B cell (primary cell): ENCODE measurements around the gene SFMBT2. TPM values are rescaled to one million over a fixed set of nuclear protein-coding genes. Genes with fewer than 3 reads are reported as not detected.

Experiments
- ATAC-seq: fragments of 200-7000 bp; cut with Tn5 transposase; one replicate; pipeline ENCODE4 v1.10.0; 2021; ENCODE audit warnings: low read depth, mild to moderate bottlenecking, moderate number of reproducible peaks, moderate library complexity
- CTCF ChIA-PET: fragments of 350-600 bp; sonication (Branson Sonifier 250); formaldehyde crosslinking; loops from one replicate; lab custom pipeline; 2021; ENCODE audit warnings: antibody characterized with exemption, inconsistent platforms; lab: Charles Lee
- POLR2A ChIA-PET: fragments of 350-600 bp; sonication (Branson Sonifier 250); formaldehyde crosslinking; loops from one replicate; lab custom pipeline; 2021; ENCODE audit warnings: antibody characterized with exemption; lab: Charles Lee
- DNase-seq: peaks from one replicate; pipeline ENCODE4 v3.0.0; 2013
- H2AFZ ChIP-seq: 2 replicates; pipeline ENCODE4 v1.6.1; 2012; ENCODE audit warnings: mild to moderate bottlenecking, low read depth, low read length; ENCODE audit not compliant: insufficient read depth, poor library complexity, severe bottlenecking
- H3K27ac ChIP-seq, 2 donors: 1 replicate in 1 of 2; 2 replicates in 1 of 2; pipeline ENCODE4 v1.5.1; 2012 to 2013; ENCODE audit warnings: low read length in 2 of 2, mild to moderate bottlenecking in 2 of 2, moderate library complexity in 1 of 2
- H3K27me3 ChIP-seq, 4 experiments: fragments of 200-600 bp in 1 of 4; sonication (generic) in 1 of 4; replicated peaks in 1 of 4; 1 replicate in 2 of 4; 2 replicates in 2 of 4; pipeline versions ENCODE4 v1.6.1 to v1.7.0; 2013 to 2016; ENCODE audit warnings: low read length in 3 of 4, mild to moderate bottlenecking in 2 of 4, mixed read lengths in 1 of 4, moderate library complexity in 1 of 4; ENCODE audit not compliant: insufficient read depth in 4 of 4, control insufficient read depth in 3 of 4; ENCODE audit errors: control extremely low read depth in 1 of 4
- H3K36me3 ChIP-seq, 2 experiments: replicated peaks in 1 of 2; 1 replicate in 1 of 2; 2 replicates in 1 of 2; pipeline versions ENCODE4 v1.6.1 to v1.7.1; 2013; ENCODE audit warnings: low read length in 1 of 2; ENCODE audit not compliant: insufficient read depth in 2 of 2, control insufficient read depth in 1 of 2; ENCODE audit errors: control extremely low read depth in 1 of 2, extremely low read depth in 1 of 2
- H3K4me1 ChIP-seq, 2 donors: fragments of 200-600 bp in 1 of 2; sonication (generic) in 1 of 2; 1 replicate in 1 of 2; 2 replicates in 1 of 2; pipeline versions ENCODE4 v1.5.1 to v1.6.1; 2013 to 2017; ENCODE audit warnings: low read length in 2 of 2; ENCODE audit not compliant: control insufficient read depth in 2 of 2, insufficient read depth in 2 of 2
- H3K4me2 ChIP-seq: replicated peaks from 2 replicates; pipeline ENCODE3; 2012; ENCODE audit warnings: mild to moderate bottlenecking, low read depth, low read length; ENCODE audit not compliant: poor library complexity, severe bottlenecking
- H3K4me3 ChIP-seq, 5 experiments: fragments of 200-600 bp in 1 of 5; sonication (generic) in 1 of 5; 1 replicate in 3 of 5; 2 replicates in 2 of 5; pipeline versions ENCODE4 v1.5.1 to v1.7.0; 2011 to 2016; ENCODE audit warnings: low read length in 4 of 5, mild to moderate bottlenecking in 4 of 5, low read depth in 2 of 5, control low read depth in 1 of 5, moderate library complexity in 1 of 5; ENCODE audit not compliant: insufficient read depth in 1 of 5; ENCODE audit errors: control extremely low read depth in 1 of 5, extremely low read depth in 1 of 5
- H3K79me2 ChIP-seq: fragments of 200-600 bp; sonication (generic); one replicate; pipeline ENCODE4 v1.6.0; 2016; ENCODE audit warnings: low read length; ENCODE audit not compliant: control insufficient read depth, insufficient read depth
- H3K9ac ChIP-seq: fragments of 200-600 bp; sonication (generic); 2 replicates; pipeline ENCODE4 v1.6.1; 2017; ENCODE audit warnings: mild to moderate bottlenecking, low read length, moderate library complexity
- H3K9me3 ChIP-seq, 3 donors: one replicate each; pipeline versions ENCODE4 v1.6.1 to v1.7.1; 2013; ENCODE audit warnings: low read length in 2 of 3; ENCODE audit not compliant: control insufficient read depth in 2 of 3, insufficient read depth in 1 of 3; ENCODE audit errors: control extremely low read depth in 1 of 3
- H4K20me1 ChIP-seq: 2 replicates; pipeline ENCODE4 v1.6.0; 2012; ENCODE audit warnings: mild to moderate bottlenecking, low read length; ENCODE audit not compliant: insufficient read depth, control insufficient read depth, poor library complexity, severe bottlenecking
- H3K27ac Mint-ChIP-seq: one replicate; pipeline ENCODE4 v1.8.0; 2021; ENCODE audit warnings: mixed read lengths
- H3K27me3 Mint-ChIP-seq: one replicate; pipeline ENCODE4 v1.8.0; 2021; ENCODE audit warnings: mixed read lengths
- H3K4me1 Mint-ChIP-seq: one replicate; pipeline ENCODE4 v1.8.0; 2021; ENCODE audit warnings: mixed read lengths
- H3K4me3 Mint-ChIP-seq: one replicate; pipeline ENCODE4 v1.8.0; 2021; ENCODE audit warnings: mixed read lengths
- H3K9me3 Mint-ChIP-seq: one replicate; pipeline ENCODE4 v1.8.0; 2022; ENCODE audit warnings: mixed read lengths; ENCODE audit not compliant: insufficient read depth
- EZH2 ChIP-seq: IDR thresholded peaks from 2 replicates; pipeline ENCODE4 v1.6.1; 2012; ENCODE audit warnings: borderline replicate concordance, low read depth, mild to moderate bottlenecking, moderate library complexity, low read length; ENCODE audit not compliant: insufficient read depth, poor library complexity, severe bottlenecking
- WGBS: methylation state at CpG from one replicate; pipeline ENCODE4 v1.1.5; 2013; ENCODE audit warnings: missing lambda C conversion rate; ENCODE audit not compliant: insufficient coverage; 5-methylcytosine and 5-hydroxymethylcytosine counted together
- intact Hi-C: fragments of 100-400 bp; cut with micrococcal nuclease; formaldehyde crosslinking; loops from one replicate; pipeline ENCODE4 v1.10.0; 2022
- polyA plus RNA-seq: library from polyadenylated mRNA; depleted of rRNA; stranded (reverse); fragments of >200 nt; gene quantifications from 2 replicates; pipeline ENCODE4 v1.2.3, GENCODE V29; 2012
- total RNA-seq, 2 donors: library from RNA; stranded (reverse); fragments of 120-200 nt in 1 of 2; gene quantifications; 1 replicate in 1 of 2; 2 replicates in 1 of 2; pipeline versions ENCODE4 v1.2.3 to v1.2.4, GENCODE V29; 2013 to 2022
- TF ChIP-seq, protein P1 (sequence below): fragments of 200-600 bp; IDR thresholded peaks from one replicate; pipeline ENCODE4 v1.8.0; 2022; ENCODE audit warnings: antibody characterized with exemption, mild to moderate bottlenecking

SFMBT2 gene
- total and polyA plus RNA-seq, 2 donors (not counting 1 experiment from before 2014, with no cell fraction given) = 2.3 to 24.0 TPM

DNA sequence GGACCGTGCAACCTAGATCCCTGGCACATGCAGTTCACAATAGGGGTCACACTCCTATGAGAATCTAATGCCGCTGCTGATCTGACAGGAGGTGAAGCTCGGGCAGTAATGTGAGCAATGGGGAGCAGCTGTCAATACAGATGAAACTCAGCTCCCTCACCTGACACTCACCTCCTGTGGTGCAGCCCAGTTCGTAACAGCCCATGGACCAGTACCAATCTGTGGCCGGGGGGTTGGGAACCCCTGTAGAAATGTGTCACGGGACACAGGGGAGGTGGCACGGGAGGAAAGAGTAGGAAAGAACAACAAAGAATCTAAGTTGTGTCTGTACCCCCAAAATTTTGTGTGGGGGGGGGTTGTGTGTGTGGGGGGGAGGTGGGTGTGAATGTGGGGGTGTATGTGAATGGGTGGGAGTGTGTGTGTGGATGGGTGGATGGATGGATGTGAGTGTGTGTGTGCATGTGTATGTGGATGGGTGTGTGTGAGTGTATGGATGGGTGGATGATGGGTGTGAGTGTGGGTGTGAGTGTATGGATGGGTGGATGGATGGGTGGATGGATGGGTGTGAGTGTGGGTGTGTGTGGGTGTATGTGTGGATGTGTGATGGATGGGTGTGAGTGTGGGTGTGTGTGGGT lies 33.1 kb downstream of the SFMBT2 start:
- H3K4me1 ChIP-seq = peaks cover 5 to 6% of the 10 kb centered on the region in 2 donors
- peaks cover 0 to 16% (median 15%) of the 10 kb centered on the region in 3 donors for H3K9me3 ChIP-seq
- no peak overlapping the region for H3K4me3 ChIP-seq
- ATAC-seq (no peak), DNase-seq (no peak)
- no peak overlapping the region for H3K9ac ChIP-seq
- Mint-ChIP-seq H3K27me3 (no peaks in the 10 kb centered on the region), H3K9me3 (peaks cover 9% of the 10 kb centered on the region), H3K4me1 (peaks cover 21% of the 10 kb centered on the region), H3K27ac (no peak overlapping the region), H3K4me3 (no peak overlapping the region)
- intact Hi-C loops = no loop called here
- peaks cover 13% of the 10 kb centered on the region for H3K79me2 ChIP-seq
- ChIA-PET CTCF (no interaction called here), POLR2A (no interaction called here)
- 100% methylated on average over 6 of the region's 7 CpGs for WGBS
- H3K27ac ChIP-seq = no peak overlapping the region
- H4K20me1 ChIP-seq = no peaks in the 10 kb centered on the region
- H3K27me3 ChIP-seq = no peaks in the 10 kb centered on the region
- TF ChIP-seq, protein P1, sequence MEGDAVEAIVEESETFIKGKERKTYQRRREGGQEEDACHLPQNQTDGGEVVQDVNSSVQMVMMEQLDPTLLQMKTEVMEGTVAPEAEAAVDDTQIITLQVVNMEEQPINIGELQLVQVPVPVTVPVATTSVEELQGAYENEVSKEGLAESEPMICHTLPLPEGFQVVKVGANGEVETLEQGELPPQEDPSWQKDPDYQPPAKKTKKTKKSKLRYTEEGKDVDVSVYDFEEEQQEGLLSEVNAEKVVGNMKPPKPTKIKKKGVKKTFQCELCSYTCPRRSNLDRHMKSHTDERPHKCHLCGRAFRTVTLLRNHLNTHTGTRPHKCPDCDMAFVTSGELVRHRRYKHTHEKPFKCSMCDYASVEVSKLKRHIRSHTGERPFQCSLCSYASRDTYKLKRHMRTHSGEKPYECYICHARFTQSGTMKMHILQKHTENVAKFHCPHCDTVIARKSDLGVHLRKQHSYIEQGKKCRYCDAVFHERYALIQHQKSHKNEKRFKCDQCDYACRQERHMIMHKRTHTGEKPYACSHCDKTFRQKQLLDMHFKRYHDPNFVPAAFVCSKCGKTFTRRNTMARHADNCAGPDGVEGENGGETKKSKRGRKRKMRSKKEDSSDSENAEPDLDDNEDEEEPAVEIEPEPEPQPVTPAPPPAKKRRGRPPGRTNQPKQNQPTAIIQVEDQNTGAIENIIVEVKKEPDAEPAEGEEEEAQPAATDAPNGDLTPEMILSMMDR = no peak
- no peak for TF ChIP-seq EZH2
- no peak overlapping the region for H2AFZ ChIP-seq
- no peak overlapping the region for H3K4me2 ChIP-seq
- H3K36me3 ChIP-seq = peaks cover 0 to 30% of the 10 kb centered on the region in 2 experiments

DNA sequence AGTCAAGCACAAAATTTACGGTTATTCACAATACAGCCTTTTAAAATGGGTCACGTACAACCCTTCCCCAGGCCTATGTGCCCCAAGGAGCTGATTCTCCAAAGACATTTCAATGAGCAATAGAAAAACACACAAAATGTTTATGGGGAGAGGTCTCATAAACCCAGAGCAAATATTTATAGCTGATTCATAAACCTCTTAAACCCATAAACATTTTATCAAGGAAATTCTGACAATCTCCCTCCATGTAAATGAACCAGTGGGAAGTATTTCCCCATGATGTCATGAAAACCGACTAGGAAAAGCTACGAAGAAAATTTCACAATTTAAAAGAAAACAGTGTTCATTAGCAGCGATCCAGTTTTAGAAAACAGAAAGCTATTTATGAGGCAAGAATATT lies 36.0 kb downstream of the SFMBT2 start:
- CTCF ChIA-PET = interaction anchor here (1.1 kb wide), 1 partner anchor 456 kb away, joined by 4 read pairs; no protein-coding TSS in a partner anchor
- peaks cover 13% of the 10 kb centered on the region for H3K79me2 ChIP-seq

More for the DNA sequence above, 36.0 kb downstream of the SFMBT2 start:
- WGBS = no CpG with 5 or more reads among the region's 5 CpGs
- H4K20me1 ChIP-seq = no peaks in the 10 kb centered on the region
- no peak overlapping the region for H2AFZ ChIP-seq
- Mint-ChIP-seq H3K4me1 (peaks cover 21% of the 10 kb centered on the region), H3K9me3 (peaks cover 10% of the 10 kb centered on the region), H3K4me3 (no peak overlapping the region), H3K27me3 (no peaks in the 10 kb centered on the region), H3K27ac (no peak overlapping the region)
- no peaks in the 10 kb centered on the region for H3K27me3 ChIP-seq
- H3K9ac ChIP-seq = no peak overlapping the region
- ATAC-seq (no peak), DNase-seq (no peak)
- no peak overlapping the region for H3K4me3 ChIP-seq
- intact Hi-C loops = no loop called here
- H3K9me3 ChIP-seq = peaks cover 0 to 19% (median 17%) of the 10 kb centered on the region in 3 donors
- POLR2A ChIA-PET = no interaction called here
- peaks cover 5 to 6% of the 10 kb centered on the region in 2 donors for H3K4me1 ChIP-seq
- peaks cover 1 to 32% of the 10 kb centered on the region in 2 experiments for H3K36me3 ChIP-seq
- H3K4me2 ChIP-seq = no peak overlapping the region
- TF ChIP-seq, protein P1 = no peak
- no peak for TF ChIP-seq EZH2
- H3K27ac ChIP-seq = no peak overlapping the region
